Measurements from ENCODE around the gene BEAN1. TPM values are rescaled to one million over a fixed set of nuclear protein-coding genes. Genes with fewer than 3 reads are reported as not detected.

The BEAN1 gene
- total RNA-seq, 1 donor from 2014 or later: 3.7 TPM

- Mint-ChIP-seq H3K36me3 (ENCODE audit: low read depth) (peaks cover 32% of the 10 kb centered on the region), H3K27ac (ENCODE audit: unreplicated experiment) (no peak overlapping the region), H3K27me3 (ENCODE audit: low read depth) (no peaks in the 10 kb centered on the region), H3K9me3 (ENCODE audit: low read depth) (no peaks in the 10 kb centered on the region), H3K4me1 (ENCODE audit: low read depth) (peaks cover 5% of the 10 kb centered on the region), H3K4me3 (ENCODE audit: unreplicated experiment) (no peak overlapping the region)
- TF ChIP-seq, protein P1, sequence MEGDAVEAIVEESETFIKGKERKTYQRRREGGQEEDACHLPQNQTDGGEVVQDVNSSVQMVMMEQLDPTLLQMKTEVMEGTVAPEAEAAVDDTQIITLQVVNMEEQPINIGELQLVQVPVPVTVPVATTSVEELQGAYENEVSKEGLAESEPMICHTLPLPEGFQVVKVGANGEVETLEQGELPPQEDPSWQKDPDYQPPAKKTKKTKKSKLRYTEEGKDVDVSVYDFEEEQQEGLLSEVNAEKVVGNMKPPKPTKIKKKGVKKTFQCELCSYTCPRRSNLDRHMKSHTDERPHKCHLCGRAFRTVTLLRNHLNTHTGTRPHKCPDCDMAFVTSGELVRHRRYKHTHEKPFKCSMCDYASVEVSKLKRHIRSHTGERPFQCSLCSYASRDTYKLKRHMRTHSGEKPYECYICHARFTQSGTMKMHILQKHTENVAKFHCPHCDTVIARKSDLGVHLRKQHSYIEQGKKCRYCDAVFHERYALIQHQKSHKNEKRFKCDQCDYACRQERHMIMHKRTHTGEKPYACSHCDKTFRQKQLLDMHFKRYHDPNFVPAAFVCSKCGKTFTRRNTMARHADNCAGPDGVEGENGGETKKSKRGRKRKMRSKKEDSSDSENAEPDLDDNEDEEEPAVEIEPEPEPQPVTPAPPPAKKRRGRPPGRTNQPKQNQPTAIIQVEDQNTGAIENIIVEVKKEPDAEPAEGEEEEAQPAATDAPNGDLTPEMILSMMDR (IDR thresholded peaks at IDR 0.05): no peak
- DNase-seq (ENCODE audit: low spot score): no peak
Measured at GRCh38 chr16:66529475-66529874, 102.4 kb downstream of the BEAN1 start.

Other genes with a start within 250 kb of the BEAN1 start
- gene CDH5, start 60.6 kb upstream of the BEAN1 start, total RNA-seq: not detected in 3 replicates
- gene TK2, start 122.8 kb downstream of the BEAN1 start, total RNA-seq: 30.4 to 34.3 TPM (median 33.6 TPM) in 3 replicates
- gene CKLF, start 125.3 kb downstream of the BEAN1 start, total RNA-seq: 47.3 to 52.8 TPM (median 51.9 TPM) in 3 replicates
- 6.3 to 11.9 TPM (median 9.6 TPM) in 3 replicates for gene CMTM1, start 139.1 kb downstream of the BEAN1 start, total RNA-seq
- not detected in 3 replicates for gene CMTM2, start 152.2 kb downstream of the BEAN1 start, total RNA-seq
- 76.5 to 77.8 TPM (median 77.6 TPM) in 3 replicates for gene CMTM3, start 177.4 kb downstream of the BEAN1 start, total RNA-seq

Data from chondrocyte (in vitro differentiated cells).